WERI-Rb-1 (cell line): ENCODE data around the gene SLC12A7.

ENCODE experiments used
- DNase-seq: peaks from one replicate; pipeline ENCODE4 v3.0.0-alpha.2; 2020
- H3K27ac ChIP-seq: fragments of 250-450 bp; sonication (Bioruptor Pico); 2 replicates; pipeline ENCODE4 v1.5.1; 2020; ENCODE audit warnings: mild to moderate bottlenecking, moderate library complexity
- H3K27me3 ChIP-seq: fragments of 250-450 bp; sonication (Bioruptor Pico); 2 replicates; pipeline ENCODE4 v1.5.1; 2021; ENCODE audit warnings: mild to moderate bottlenecking, low read depth, moderate library complexity; ENCODE audit not compliant: insufficient read depth, severe bottlenecking
- H3K36me3 ChIP-seq: fragments of 250-450 bp; sonication (Bioruptor Pico); 2 replicates; pipeline ENCODE4 v1.5.1; 2020; ENCODE audit warnings: mild to moderate bottlenecking, moderate library complexity
- H3K4me3 ChIP-seq: 2 replicates; pipeline ENCODE4 v1.5.1; 2011; ENCODE audit warnings: low read depth, mild to moderate bottlenecking, control low read depth, low read length
- H3K9me3 ChIP-seq: fragments of 250-450 bp; sonication (Bioruptor Pico); 2 replicates; pipeline ENCODE4 v1.5.1; 2021; ENCODE audit warnings: mild to moderate bottlenecking, moderate library complexity; ENCODE audit not compliant: severe bottlenecking
- CTCF ChIP-seq: IDR thresholded peaks from 2 replicates; pipeline ENCODE4 v1.5.1; 2011; ENCODE audit warnings: low read depth, mild to moderate bottlenecking, control low read depth, inconsistent platforms, low read length

SLC12A7 gene

GRCh38 chr5:1111241-1111726 lies 579 bp downstream of the SLC12A7 start:
- H3K4me3 ChIP-seq, result peak overlapping the region; percentile 79
- peaks cover 32% of the 10 kb centered on the region for H3K36me3 ChIP-seq
- peak overlapping the region; percentile 74 for H3K27ac ChIP-seq
- no peaks in the 10 kb centered on the region for H3K9me3 ChIP-seq
- TF ChIP-seq CTCF, result no peak
- no peaks in the 10 kb centered on the region for H3K27me3 ChIP-seq
- peak; percentile 52 for DNase-seq

- Histone ChIP-seq H3K27me3 (no peaks in the 10 kb centered on the region), H3K36me3 (peaks cover 32% of the 10 kb centered on the region), H3K9me3 (no peaks in the 10 kb centered on the region), H3K27ac (peak overlapping the region; percentile 74), H3K4me3 (peak overlapping the region; percentile 79)
- no peak for TF ChIP-seq CTCF
- DNase-seq, result no peak
Observed at GRCh38 chr5:1110307-1111240, 1.3 kb downstream of the SLC12A7 start.

GRCh38 chr5:1109542-1110306 lies 2.1 kb downstream of the SLC12A7 start:
- DNase-seq, result no peak
- Histone ChIP-seq H3K36me3 (peaks cover 32% of the 10 kb centered on the region), H3K27ac (no peak overlapping the region), H3K9me3 (no peaks in the 10 kb centered on the region), H3K4me3 (no peak overlapping the region), H3K27me3 (no peaks in the 10 kb centered on the region)
- TF ChIP-seq CTCF, result no peak

- TF ChIP-seq CTCF, result no peak
- H3K36me3 ChIP-seq, result peaks cover 32% of the 10 kb centered on the region
- H3K9me3 ChIP-seq, result no peaks in the 10 kb centered on the region
- no peak overlapping the region for H3K4me3 ChIP-seq
- DNase-seq, result no peak
- no peak overlapping the region for H3K27ac ChIP-seq
- H3K27me3 ChIP-seq, result no peaks in the 10 kb centered on the region
Observed at GRCh38 chr5:1108865-1109174, 3.0 kb downstream of the SLC12A7 start.

GRCh38 chr5:1108023-1108864 lies 3.6 kb downstream of the SLC12A7 start:
- no peaks in the 10 kb centered on the region for H3K27me3 ChIP-seq
- no peak overlapping the region; the same call in 1 of the 2 replicates for H3K27ac ChIP-seq

More at GRCh38 chr5:1108023-1108864, 3.6 kb downstream of the SLC12A7 start:
- peaks cover 32% of the 10 kb centered on the region for H3K36me3 ChIP-seq
- no peak for TF ChIP-seq CTCF
- no peak for DNase-seq
- no peak overlapping the region for H3K4me3 ChIP-seq
- H3K9me3 ChIP-seq, result no peaks in the 10 kb centered on the region
